ENCODE measurements around the gene LARGE1. TPM values are rescaled to one million over a fixed set of nuclear protein-coding genes. Genes with fewer than 3 reads are reported as not detected.

The LARGE1 gene
- polyA plus RNA-seq, 1 experiment = 8.5 TPM

DNA sequence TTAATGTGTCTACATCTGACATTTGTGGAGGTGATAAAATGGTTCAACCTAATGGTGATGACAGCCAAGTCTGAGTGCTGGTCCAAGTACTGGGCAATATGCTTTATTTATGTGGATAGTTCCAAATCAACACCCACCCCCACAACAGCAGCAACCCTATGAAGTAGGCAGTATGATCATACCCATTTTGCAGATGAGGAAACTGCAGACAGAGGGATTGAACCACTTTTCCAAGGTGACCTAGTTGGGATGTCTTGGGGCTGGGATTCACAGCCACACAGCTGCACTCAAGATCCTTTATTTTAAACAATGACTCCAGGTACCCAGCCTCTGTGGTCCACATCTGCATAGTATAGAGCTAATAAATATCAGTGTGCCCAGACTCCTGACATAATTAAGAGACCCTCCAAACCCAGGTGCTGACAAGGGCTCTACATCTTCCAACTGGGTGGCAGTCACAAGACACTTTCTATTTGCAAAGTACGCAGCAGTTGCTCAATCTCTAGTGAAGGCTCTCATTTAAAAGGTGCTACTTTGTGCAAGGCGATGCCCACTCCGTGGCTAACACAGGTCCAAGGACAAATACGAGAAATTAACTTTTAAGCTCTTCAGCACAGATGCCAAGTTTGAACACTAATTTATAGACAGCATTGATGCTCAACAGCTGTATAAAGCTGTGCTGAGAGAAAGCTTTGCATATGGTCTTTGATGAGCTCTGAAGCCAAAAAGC, 426.6 kb downstream of the LARGE1 start:
- H3K4me3 ChIP-seq (ENCODE audit: low read depth, low read length) = no peak overlapping the region
- H3K27me3 ChIP-seq (ENCODE audit: control insufficient read depth, insufficient read depth, low read length) = no peaks in the 10 kb centered on the region
- TF ChIP-seq, protein P1, sequence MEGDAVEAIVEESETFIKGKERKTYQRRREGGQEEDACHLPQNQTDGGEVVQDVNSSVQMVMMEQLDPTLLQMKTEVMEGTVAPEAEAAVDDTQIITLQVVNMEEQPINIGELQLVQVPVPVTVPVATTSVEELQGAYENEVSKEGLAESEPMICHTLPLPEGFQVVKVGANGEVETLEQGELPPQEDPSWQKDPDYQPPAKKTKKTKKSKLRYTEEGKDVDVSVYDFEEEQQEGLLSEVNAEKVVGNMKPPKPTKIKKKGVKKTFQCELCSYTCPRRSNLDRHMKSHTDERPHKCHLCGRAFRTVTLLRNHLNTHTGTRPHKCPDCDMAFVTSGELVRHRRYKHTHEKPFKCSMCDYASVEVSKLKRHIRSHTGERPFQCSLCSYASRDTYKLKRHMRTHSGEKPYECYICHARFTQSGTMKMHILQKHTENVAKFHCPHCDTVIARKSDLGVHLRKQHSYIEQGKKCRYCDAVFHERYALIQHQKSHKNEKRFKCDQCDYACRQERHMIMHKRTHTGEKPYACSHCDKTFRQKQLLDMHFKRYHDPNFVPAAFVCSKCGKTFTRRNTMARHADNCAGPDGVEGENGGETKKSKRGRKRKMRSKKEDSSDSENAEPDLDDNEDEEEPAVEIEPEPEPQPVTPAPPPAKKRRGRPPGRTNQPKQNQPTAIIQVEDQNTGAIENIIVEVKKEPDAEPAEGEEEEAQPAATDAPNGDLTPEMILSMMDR (IDR thresholded peaks at IDR 0.05; ENCODE audit: insufficient read depth, low read depth, low read length) = no peak
- DNase-seq (ENCODE audit: low read depth) = no peak
- ChIA-PET POLR2A (no interaction called here), CTCF (interaction anchor here (1.0 kb wide), 1 partner anchor 192 kb away, joined by 6 read pairs; no protein-coding TSS in a partner anchor)
- H3K36me3 ChIP-seq (ENCODE audit: control insufficient read depth, insufficient read depth, low read length) = no peaks in the 10 kb centered on the region

DNA sequence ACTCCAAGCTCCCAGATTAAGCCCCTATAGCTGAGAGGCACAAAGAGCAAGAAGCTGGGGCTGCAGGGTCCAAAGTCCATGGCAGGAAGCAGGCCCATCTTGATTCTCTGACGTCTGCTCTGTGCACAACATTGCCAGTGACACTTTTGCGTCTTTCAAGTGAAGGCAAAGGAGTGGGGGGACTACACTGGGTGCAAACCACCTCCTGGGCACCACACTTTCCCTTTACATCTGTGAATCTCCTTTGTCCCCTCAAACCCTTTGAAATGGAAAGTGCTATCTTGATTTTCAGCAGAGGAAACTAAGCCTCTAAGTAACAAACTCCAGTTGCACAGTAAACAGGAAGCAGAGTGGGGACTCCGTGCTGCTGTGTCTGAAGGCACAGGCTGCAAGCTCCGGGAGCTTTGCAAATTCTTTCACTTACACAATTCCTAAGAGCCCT, 428.0 kb downstream of the LARGE1 start:
- TF ChIP-seq, protein P1 (IDR thresholded peaks at IDR 0.05; ENCODE audit: insufficient read depth, low read depth, low read length) = no peak
- no peaks in the 10 kb centered on the region for H3K27me3 ChIP-seq (ENCODE audit: control insufficient read depth, insufficient read depth, low read length)
- H3K36me3 ChIP-seq (ENCODE audit: control insufficient read depth, insufficient read depth, low read length) = no peaks in the 10 kb centered on the region
- POLR2A ChIA-PET = no interaction called here
- DNase-seq (ENCODE audit: low read depth) = no peak
- CTCF ChIA-PET = no interaction called here
- H3K4me3 ChIP-seq (ENCODE audit: low read depth, low read length) = no peak overlapping the region

DNA sequence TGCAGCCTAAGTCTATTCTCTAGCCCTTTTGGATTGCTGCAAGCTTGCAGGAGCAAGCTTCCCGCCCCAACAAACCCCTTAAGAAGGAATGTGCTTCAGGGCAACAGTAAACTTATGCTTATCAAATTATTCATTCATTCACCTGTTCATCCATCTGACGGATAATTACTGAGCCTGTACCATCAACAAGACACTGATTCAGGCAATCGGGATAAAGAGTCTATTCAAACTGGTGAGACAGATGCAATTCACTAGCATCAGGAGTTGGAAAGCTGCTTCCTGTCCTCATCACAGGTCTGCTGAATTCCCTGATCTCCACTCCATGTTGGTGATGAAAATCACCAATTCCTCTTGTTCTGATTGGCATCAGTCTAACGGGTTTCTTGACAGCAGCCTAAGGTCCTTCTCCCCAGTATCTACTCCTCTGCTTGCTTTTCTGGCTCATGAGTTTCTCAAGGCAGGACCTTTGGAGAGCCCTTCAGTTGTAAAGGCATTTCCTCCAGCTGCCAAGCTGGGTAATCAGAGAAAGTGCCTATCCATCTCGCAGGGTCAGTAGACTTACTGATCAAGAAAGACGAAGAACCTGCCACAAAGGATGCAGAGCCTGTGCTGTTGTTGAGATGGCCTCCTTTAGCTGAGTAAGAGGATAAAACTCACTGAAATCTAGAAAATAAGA, 433.1 kb downstream of the LARGE1 start:
- Histone ChIP-seq H3K36me3 (ENCODE audit: control insufficient read depth, insufficient read depth, low read length) (no peaks in the 10 kb centered on the region), H3K27me3 (ENCODE audit: control insufficient read depth, insufficient read depth, low read length) (no peaks in the 10 kb centered on the region), H3K4me3 (ENCODE audit: low read depth, low read length) (no peak overlapping the region)
- ChIA-PET CTCF (no interaction called here), POLR2A (no interaction called here)
- DNase-seq (ENCODE audit: low read depth) = no peak
- TF ChIP-seq, protein P1 (IDR thresholded peaks at IDR 0.05; ENCODE audit: insufficient read depth, low read depth, low read length) = no peak

DNA sequence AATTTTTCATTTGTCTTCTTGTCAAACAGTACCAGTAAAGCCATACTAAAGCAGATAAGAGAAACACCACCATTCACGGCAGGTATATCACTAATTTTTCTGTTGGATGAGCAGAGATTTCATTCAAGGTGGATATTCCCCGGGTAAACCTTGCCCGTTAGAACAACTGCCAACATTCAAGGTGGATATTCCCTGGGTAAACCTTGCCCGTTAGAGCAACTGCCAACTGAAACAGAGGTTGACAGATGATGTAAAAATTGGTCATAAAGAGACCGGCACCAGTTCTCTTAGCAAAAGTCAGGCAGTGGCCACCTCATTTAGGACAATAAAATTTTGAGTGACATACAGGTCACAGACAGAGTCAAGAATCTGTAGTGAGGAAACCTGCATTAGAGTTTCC, 438.7 kb downstream of the LARGE1 start:
- H3K27me3 ChIP-seq (ENCODE audit: control insufficient read depth, insufficient read depth, low read length) = no peaks in the 10 kb centered on the region
- TF ChIP-seq, protein P1 (IDR thresholded peaks at IDR 0.05; ENCODE audit: insufficient read depth, low read depth, low read length) = no peak
- no peaks in the 10 kb centered on the region for H3K36me3 ChIP-seq (ENCODE audit: control insufficient read depth, insufficient read depth, low read length)
- POLR2A ChIA-PET = no interaction called here
- DNase-seq (ENCODE audit: low read depth) = no peak
- H3K4me3 ChIP-seq (ENCODE audit: low read depth, low read length) = no peak overlapping the region
- CTCF ChIA-PET = no interaction called here

Data from BJ (cell line).